Psoas muscle (tissue), 8 donors: ENCODE results near the gene APOO. TPM values are rescaled to one million over a fixed set of nuclear protein-coding genes. Genes with fewer than 3 reads are reported as not detected.

Source experiments
- ATAC-seq, 4 donors: fragments of 200-7000 bp; cut with Tn5 transposase; one replicate each; pipeline ENCODE4 v1.9.1; 2020; ENCODE audit warnings: moderate library complexity in 3 of 4, mild to moderate bottlenecking in 2 of 4
- DNase-seq, 2 donors: peaks; one replicate each; pipeline ENCODE4 v3.0.0-alpha.2; 2020
- H3K27ac ChIP-seq: fragments of 200-600 bp; one replicate; pipeline ENCODE4 v1.8.0; 2022
- H3K27me3 ChIP-seq, 3 donors: fragments of 200-600 bp in 1 of 3; one replicate each; pipeline versions ENCODE4 v1.6.1 to v1.8.0; 2013 to 2022; ENCODE audit warnings: low read length in 2 of 3, mild to moderate bottlenecking in 2 of 3, moderate library complexity in 1 of 3; ENCODE audit not compliant: insufficient read depth in 3 of 3
- H3K36me3 ChIP-seq, 2 donors: fragments of 200-600 bp in 1 of 2; one replicate each; pipeline versions ENCODE4 v1.6.1 to v1.8.0; 2013 to 2022; ENCODE audit warnings: low read depth in 1 of 2, mild to moderate bottlenecking in 1 of 2, moderate library complexity in 1 of 2; ENCODE audit not compliant: insufficient read depth in 1 of 2
- H3K4me1 ChIP-seq: fragments of 200-600 bp; one replicate; pipeline ENCODE4 v1.8.0; 2022
- H3K4me3 ChIP-seq: fragments of 200-600 bp; one replicate; pipeline ENCODE4 v1.8.0; 2022; ENCODE audit warnings: mild to moderate bottlenecking
- H3K9me3 ChIP-seq: fragments of 200-600 bp; one replicate; pipeline ENCODE4 v1.8.0; 2022
- CTCF ChIP-seq: fragments of 200-600 bp; IDR thresholded peaks from one replicate; pipeline ENCODE4 v1.8.0; 2022; ENCODE audit warnings: antibody characterized with exemption
- WGBS, 3 donors: extraction: QIAGEN DNeasy Blood & Tissue Kit; methylation state at CpG; one replicate each; pipeline versions ENCODE4 v1.1.6 to v1.1.7; 2013; 5-methylcytosine and 5-hydroxymethylcytosine counted together
- intact Hi-C, 2 donors: fragments of 100-400 bp; cut with DNase I; formaldehyde crosslinking; loops; one replicate each; pipeline versions ENCODE4 v1.11.0 to v1.14.2; 2022
- polyA plus RNA-seq, 3 donors: library from polyadenylated mRNA; stranded (reverse); fragments of 200-250 nt; gene quantifications; one replicate each; pipeline ENCODE4 v1.2.3, GENCODE V29; 2013
- total RNA-seq, 4 donors: library from RNA; stranded (reverse); fragmentation: NEBNext Ultra II Directional in 2 of 4; extraction: Animal tissue kit (Norgen Biotek cat#: 25700) in 2 of 4; gene quantifications; one replicate each; pipeline versions ENCODE4 v1.2.1 to v1.2.4, GENCODE V29; 2021 to 2023
- donor health status: healthy with polysubstance abuse.
- donor health status: DM: no; HTN: no; CAD: no; lungs with moderate emphysema.
- donor health status: Bipolar disorder and iron deficiency.
- donor health status: healthy.
- donor health status: DM: yes; HTN: yes; CAD: no.
- donor health status: DM: no; HTN: no; CAD: no.
- donor health status: DM: no; HTN: no; CAD: no.
- donor health status: DM: yes; HTN: yes; CAD: no.

The APOO gene
- total and polyA plus RNA-seq, 7 donors: 29.7 to 78.5 (median 54.7) TPM

DNA sequence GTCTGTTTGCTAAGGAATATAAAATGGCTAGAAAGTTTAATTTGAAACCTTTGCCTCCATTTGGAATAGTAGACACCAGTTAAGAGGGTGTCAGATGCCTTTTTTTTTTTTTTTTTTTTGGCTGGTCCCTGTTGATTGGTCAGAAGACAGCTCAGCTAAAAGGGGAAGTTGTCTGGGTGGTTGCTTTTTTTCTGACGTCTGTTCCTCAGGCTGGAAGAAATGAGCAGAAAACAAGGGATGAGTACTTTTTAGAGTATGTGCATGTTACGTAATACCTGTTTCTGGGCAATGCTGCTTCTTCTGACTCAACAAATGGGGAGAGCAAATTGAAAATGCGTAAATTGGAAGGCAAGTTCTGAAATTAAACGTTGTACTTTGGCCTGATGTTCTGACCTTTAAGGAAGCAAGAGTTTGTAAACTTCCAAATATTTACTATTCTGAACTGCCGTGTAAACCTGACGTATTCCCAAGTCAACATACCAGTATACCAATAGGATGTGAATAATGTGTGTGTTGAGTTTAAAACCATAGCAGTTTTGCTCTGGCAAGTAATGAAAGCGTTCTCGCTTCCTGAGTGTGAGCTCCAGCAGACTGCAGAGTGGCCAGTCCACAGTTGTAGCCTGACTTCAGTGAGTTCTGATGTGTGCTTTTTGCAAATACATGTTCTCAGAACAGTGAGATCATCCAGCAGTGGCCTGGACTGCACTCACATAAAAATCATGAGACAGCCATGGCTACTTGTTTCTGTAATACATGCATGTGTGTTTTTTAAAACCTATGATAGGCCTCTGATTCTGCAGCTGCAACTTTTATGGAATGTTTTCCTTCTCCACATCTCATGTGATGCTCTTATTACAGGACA, 123.0 kb downstream of the APOO start:
- H3K4me3 ChIP-seq: peak overlapping the region; percentile 82
- intact Hi-C loops: loop anchor here in 1 of 2 donors (5.0 to 10.0 kb wide), 2 partner anchors 42 to 230 kb away; partner anchors contain the start of gene ACOT9
- H3K27me3 ChIP-seq: no peaks in the 10 kb centered on the region
- peaks cover 0 to 9% of the 10 kb centered on the region in 2 donors for H3K36me3 ChIP-seq
- H3K4me1 ChIP-seq: no peaks in the 10 kb centered on the region
- TF ChIP-seq CTCF: no peak
- H3K27ac ChIP-seq: peak overlapping the region; percentile 88
- DNase-seq (no peak), ATAC-seq (no peak)
- 40 to 65% (median 55%) methylated on average over 8 of the region's 8 CpGs for WGBS, 3 donors
- H3K9me3 ChIP-seq: no peaks in the 10 kb centered on the region

- intact Hi-C loops: loop anchor here (2.0 to 10.0 kb wide), 4 partner anchors 42 to 231 kb away; partner anchors contain the start of gene ACOT9 (in 1 of the 2)
- no peaks in the 10 kb centered on the region for H3K27me3 ChIP-seq
- H3K36me3 ChIP-seq: peaks cover 0 to 9% of the 10 kb centered on the region in 2 donors
- peak overlapping the region; percentile 82 for H3K4me3 ChIP-seq
- ATAC-seq (no peak), DNase-seq (no peak)
- no peak for TF ChIP-seq CTCF
- no peaks in the 10 kb centered on the region for H3K4me1 ChIP-seq
- H3K27ac ChIP-seq: peak overlapping the region; percentile 88
- H3K9me3 ChIP-seq: no peaks in the 10 kb centered on the region
- WGBS, 3 donors: 22 to 49% (median 26%) methylated on average over 19 to 21 of the region's 21 CpGs
Observed at GRCh38 chrX:23783589-23784469, 123.9 kb downstream of the APOO start.

Other genes starting within 250 kb of the APOO start
- 10 to 100 TPM; 15.4 to 31.8 (median 23.9) TPM for gene PRDX4, start 240.4 kb downstream of the APOO start, total RNA-seq
- gene PRDX4, start 240.4 kb downstream of the APOO start, polyA plus RNA-seq: 100 to 1,000 TPM in 1 of 3 donors, 10 to 100 TPM in 2; 33.0 to 103 (median 36.6) TPM
- 10 to 100 TPM; 21.7 to 58.9 (median 44.5) TPM for gene ACOT9, start 164.7 kb downstream of the APOO start, total RNA-seq
- gene ACOT9, start 164.7 kb downstream of the APOO start, polyA plus RNA-seq: 10 to 100 TPM; 22.0 to 35.4 (median 23.5) TPM
- gene SAT1, start 124.8 kb downstream of the APOO start, total RNA-seq: 100 to 1,000 TPM in 1 of 4 donors, 10 to 100 TPM in 3; 20.7 to 129 (median 41.7) TPM
- 100 to 1,000 TPM in 1 of 3 donors, 10 to 100 TPM in 2; 42.1 to 109 (median 85.4) TPM for gene SAT1, start 124.8 kb downstream of the APOO start, polyA plus RNA-seq
- gene CXorf58, start 68 bp upstream of the APOO start, total RNA-seq: under 1 TPM in 2 of 4 donors, not detected in 2; 0.17 to 0.50 TPM
- under 1 TPM; 0.08 to 0.26 (median 0.11) TPM for gene CXorf58, start 68 bp upstream of the APOO start, polyA plus RNA-seq
- gene KLHL15, start 119.2 kb upstream of the APOO start, total RNA-seq: 10 to 100 TPM in 1 of 4 donors, 1 to 10 TPM in 3; 5.0 to 10.2 (median 6.7) TPM
- gene KLHL15, start 119.2 kb upstream of the APOO start, polyA plus RNA-seq: 1 to 10 TPM; 2.1 to 4.8 (median 2.7) TPM
- 100 to 1,000 TPM in 3 of 4 donors, 10 to 100 TPM in 1; 96.6 to 130 (median 112) TPM for gene EIF2S3, start 147.0 kb upstream of the APOO start, total RNA-seq
- 10 to 100 TPM; 56.1 to 62.9 (median 58.0) TPM for gene EIF2S3, start 147.0 kb upstream of the APOO start, polyA plus RNA-seq
- gene ZFX, start 241.8 kb upstream of the APOO start, total RNA-seq: 10 to 100 TPM; 55.4 to 72.3 (median 60.6) TPM
- 10 to 100 TPM in 1 of 3 donors, 1 to 10 TPM in 2; 3.8 to 14.9 (median 9.6) TPM for gene ZFX, start 241.8 kb upstream of the APOO start, polyA plus RNA-seq